ENCODE results near the gene ERC2. TPM values are rescaled to one million over a fixed set of nuclear protein-coding genes. Genes with fewer than 3 reads are reported as not detected.

ERC2 gene
- total and polyA plus RNA-seq, 2 of the 8 experiments (the other 6 are each of a cell fraction or from before 2014, with no cell fraction given), result 16.4 to 22.8 TPM

GRCh38 chr3:55751730-55752129, 716.5 kb downstream of the ERC2 start:
- no peaks in the 10 kb centered on the region for H3K23me2 ChIP-seq (ENCODE audit: low read depth, low read length)
- H3K27ac ChIP-seq (ENCODE audit: low read depth, low read length), result no peak overlapping the region
- H3K4ac ChIP-seq (replicated peaks; ENCODE audit: insufficient read length, low read depth, low read length), result no peak overlapping the region
- H3K18ac ChIP-seq (ENCODE audit: extremely low read depth, low read length), result no peak overlapping the region
- no peaks in the 10 kb centered on the region for H3K79me1 ChIP-seq (ENCODE audit: low read depth, low read length)
- no peak overlapping the region for H3K4me3 ChIP-seq (ENCODE audit: extremely low read depth in 1 of 4, insufficient read depth in 2 of 4, low read depth in 3 of 4, low read length in 4 of 4)
- no peak overlapping the region for H3K9ac ChIP-seq (replicated peaks in 1 of 4; ENCODE audit: extremely low read depth in 1 of 4, low read depth in 3 of 4, low read length in 3 of 4)
- H4K8ac ChIP-seq (ENCODE audit: extremely low read depth, insufficient read depth, low read length), result no peak overlapping the region
- no peak overlapping the region for H4K91ac ChIP-seq (replicated peaks; ENCODE audit: insufficient read length, low read length)
- H2BK20ac ChIP-seq (ENCODE audit: low read length), result no peak overlapping the region
- H3K4me2 ChIP-seq (ENCODE audit: insufficient read depth in 1 of 2, low read depth in 2 of 2, low read length in 2 of 2), result no peak overlapping the region
- WGBS, 2 experiments (ENCODE audit: extremely low coverage in 1 of 2, insufficient coverage in 1 of 2, insufficient read length in 1 of 2, insufficient replicate concordance in 2 of 2, low coverage in 1 of 2, low lambda C conversion rate in 2 of 2, missing lambda C conversion rate in 1 of 2), result 76% methylated on average over 1 of the region's 1 CpG; no CpG with 5 or more reads in 1 of the 2 experiments
- peaks cover 4 to 7% (median 5%) of the 10 kb centered on the region in 4 experiments; a peak in 4 of 7 replicates for H3K4me1 ChIP-seq (replicated peaks in 1 of 4; ENCODE audit: control insufficient read depth in 3 of 4, insufficient read depth in 4 of 4, low read length in 3 of 4)
- FAIRE-seq (no peak), DNase-seq (ENCODE audit: low read depth in 1 of 2, low spot score in 2 of 2) (no peak)
- H2BK12ac ChIP-seq (ENCODE audit: low read depth, low read length), result no peak overlapping the region
- no peak overlapping the region for H2AFZ ChIP-seq (ENCODE audit: low read length)
- CTCF ChIA-PET (ENCODE audit: partially characterized antibody), result interaction anchor here (1.1 to 1.6 kb wide), 2 partner anchors 9 to 14 kb away, joined by 4 to 5 read pairs; no protein-coding TSS in a partner anchor
- H3K36me3 ChIP-seq (ENCODE audit: control insufficient read depth in 2 of 4, insufficient read depth in 4 of 4, low read length in 3 of 4), result no peaks in the 10 kb centered on the region
- H3K14ac ChIP-seq (ENCODE audit: insufficient read length), result no peak overlapping the region
- no peak overlapping the region for H2BK15ac ChIP-seq (ENCODE audit: low read length)
- H3K56ac ChIP-seq (replicated peaks; ENCODE audit: insufficient read length, low read depth, low read length), result no peak overlapping the region
- TF ChIP-seq TAF7 (optimal IDR thresholded peaks at IDR 0.05; ENCODE audit: borderline replicate concordance, low read depth, low read length) (no peak), ATF3 (IDR thresholded peaks at IDR 0.05; ENCODE audit: insufficient read depth, low read depth, low read length) (no peak), SUZ12 (IDR thresholded peaks at IDR 0.05; ENCODE audit: low read length) (no peak), GTF2F1 (IDR thresholded peaks at IDR 0.05; ENCODE audit: borderline replicate concordance, low read depth, low read length) (no peak), E2F6 (IDR thresholded peaks at IDR 0.05) (no peak), POLR2A (IDR thresholded peaks at IDR 0.05; ENCODE audit: control extremely low read depth in 1 of 2, low read depth in 2 of 2, low read length in 2 of 2) (no peak), SIX5 (IDR thresholded peaks at IDR 0.05; ENCODE audit: low read depth, low read length) (no peak), NRF1 (IDR thresholded peaks at IDR 0.05; ENCODE audit: low read depth, low read length) (no peak), ASH2L (IDR thresholded peaks at IDR 0.05; ENCODE audit: low read length) (no peak), HDAC2 (IDR thresholded peaks at IDR 0.05; ENCODE audit: borderline replicate concordance in 1 of 2, low read depth in 2 of 2, low read length in 2 of 2) (no peak), CHD1 (IDR thresholded peaks at IDR 0.05; ENCODE audit: low read depth, low read length) (no peak), BRCA1 (IDR thresholded peaks at IDR 0.05; ENCODE audit: low read depth, low read length) (no peak)
- no peak overlapping the region for H2BK5ac ChIP-seq (ENCODE audit: low read depth, low read length)
- POLR2A ChIA-PET (ENCODE audit: partially characterized antibody), result no interaction called here
- H2BK120ac ChIP-seq (replicated peaks; ENCODE audit: low read depth, low read length), result no peak overlapping the region
- no peak overlapping the region for H2AK5ac ChIP-seq (ENCODE audit: low read depth, low read length)
- H3K9me3 ChIP-seq (ENCODE audit: insufficient read depth in 2 of 2, low read depth in 1 of 2, low read length in 1 of 2), result no peaks in the 10 kb centered on the region
- H3K79me2 ChIP-seq (ENCODE audit: control insufficient read depth in 1 of 2, insufficient read depth in 2 of 2, low read length in 2 of 2), result no peaks in the 10 kb centered on the region
- no peak overlapping the region for H3K23ac ChIP-seq (ENCODE audit: insufficient read length)
- no peaks in the 10 kb centered on the region for H4K20me1 ChIP-seq (replicated peaks in 1 of 2; ENCODE audit: control insufficient read depth in 1 of 2, insufficient read depth in 2 of 2, low read length in 2 of 2)
- no peak overlapping the region for H4K5ac ChIP-seq (ENCODE audit: insufficient read length, low read depth, low read length)
- peaks cover 0 to 1% (median 0%) of the 10 kb centered on the region in 4 experiments; a peak in 1 of 7 replicates for H3K27me3 ChIP-seq (replicated peaks in 1 of 4; ENCODE audit: control insufficient read depth in 3 of 4, extremely low read depth in 1 of 4, insufficient read depth in 3 of 4, low read length in 3 of 4)

All from H1 (cell line).